ENCODE data around the gene AGXT2.

Gene AGXT2, protein sequence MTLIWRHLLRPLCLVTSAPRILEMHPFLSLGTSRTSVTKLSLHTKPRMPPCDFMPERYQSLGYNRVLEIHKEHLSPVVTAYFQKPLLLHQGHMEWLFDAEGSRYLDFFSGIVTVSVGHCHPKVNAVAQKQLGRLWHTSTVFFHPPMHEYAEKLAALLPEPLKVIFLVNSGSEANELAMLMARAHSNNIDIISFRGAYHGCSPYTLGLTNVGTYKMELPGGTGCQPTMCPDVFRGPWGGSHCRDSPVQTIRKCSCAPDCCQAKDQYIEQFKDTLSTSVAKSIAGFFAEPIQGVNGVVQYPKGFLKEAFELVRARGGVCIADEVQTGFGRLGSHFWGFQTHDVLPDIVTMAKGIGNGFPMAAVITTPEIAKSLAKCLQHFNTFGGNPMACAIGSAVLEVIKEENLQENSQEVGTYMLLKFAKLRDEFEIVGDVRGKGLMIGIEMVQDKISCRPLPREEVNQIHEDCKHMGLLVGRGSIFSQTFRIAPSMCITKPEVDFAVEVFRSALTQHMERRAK

GRCh38 chr5:35047785-35048404, at the start of gene AGXT2:
Gene AGXT2, minus strand, starts transcription at chr5:35047949. Its CDS starts 57 bp downstream, at chr5:35047892.
- TF ChIP-seq EZH2phosphoT487 (IDR thresholded peaks at IDR 0.05; ENCODE audit: borderline replicate concordance, low read length): no peak
- TF ChIP-seq, protein P1, sequence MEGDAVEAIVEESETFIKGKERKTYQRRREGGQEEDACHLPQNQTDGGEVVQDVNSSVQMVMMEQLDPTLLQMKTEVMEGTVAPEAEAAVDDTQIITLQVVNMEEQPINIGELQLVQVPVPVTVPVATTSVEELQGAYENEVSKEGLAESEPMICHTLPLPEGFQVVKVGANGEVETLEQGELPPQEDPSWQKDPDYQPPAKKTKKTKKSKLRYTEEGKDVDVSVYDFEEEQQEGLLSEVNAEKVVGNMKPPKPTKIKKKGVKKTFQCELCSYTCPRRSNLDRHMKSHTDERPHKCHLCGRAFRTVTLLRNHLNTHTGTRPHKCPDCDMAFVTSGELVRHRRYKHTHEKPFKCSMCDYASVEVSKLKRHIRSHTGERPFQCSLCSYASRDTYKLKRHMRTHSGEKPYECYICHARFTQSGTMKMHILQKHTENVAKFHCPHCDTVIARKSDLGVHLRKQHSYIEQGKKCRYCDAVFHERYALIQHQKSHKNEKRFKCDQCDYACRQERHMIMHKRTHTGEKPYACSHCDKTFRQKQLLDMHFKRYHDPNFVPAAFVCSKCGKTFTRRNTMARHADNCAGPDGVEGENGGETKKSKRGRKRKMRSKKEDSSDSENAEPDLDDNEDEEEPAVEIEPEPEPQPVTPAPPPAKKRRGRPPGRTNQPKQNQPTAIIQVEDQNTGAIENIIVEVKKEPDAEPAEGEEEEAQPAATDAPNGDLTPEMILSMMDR (IDR thresholded peaks at IDR 0.05; ENCODE audit: low read depth, low read length, poor library complexity, severe bottlenecking): no peak
- Histone ChIP-seq H4K20me1 (ENCODE audit: control insufficient read depth, insufficient read depth, low read depth, low read length) (no peaks in the 10 kb centered on the region), H3K9me2 (replicated peaks; ENCODE audit: control insufficient read depth, low read length) (no peaks in the 10 kb centered on the region), H3K4me3 (ENCODE audit: low read length) (no peak within 1 kb of the TSS), H3K4me1 (ENCODE audit: control insufficient read depth, low read length) (no peaks in the 10 kb centered on the region), H3K4me2 (ENCODE audit: low read length) (no peak within 1 kb of the TSS), H3K27me3 (ENCODE audit: control insufficient read depth, low read length) (no peaks in the 10 kb centered on the region), H3F3A (ENCODE audit: control insufficient read depth, insufficient read depth) (no peaks in the 10 kb centered on the region), H3K9me3 (ENCODE audit: control insufficient read depth, insufficient read depth, low read length) (no peaks in the 10 kb centered on the region), H3K36me3 (ENCODE audit: control insufficient read depth, low read length) (no peaks in the 10 kb centered on the region), H3K79me2 (ENCODE audit: control insufficient read depth, low read length) (no peaks in the 10 kb centered on the region), H3K27ac (ENCODE audit: low read depth, low read length) (no peak within 1 kb of the TSS)

GRCh38 chr5:35096932-35097331, 49.2 kb upstream of the AGXT2 start:
- H4K20me1 ChIP-seq (ENCODE audit: control insufficient read depth, insufficient read depth, low read depth, low read length): no peaks in the 10 kb centered on the region
- no peaks in the 10 kb centered on the region for H3K9me2 ChIP-seq (replicated peaks; ENCODE audit: control insufficient read depth, low read length)
- no peak overlapping the region for H3K27ac ChIP-seq (ENCODE audit: low read depth, low read length)
- no peaks in the 10 kb centered on the region for H3K27me3 ChIP-seq (ENCODE audit: control insufficient read depth, low read length)
- no peaks in the 10 kb centered on the region for H3K36me3 ChIP-seq (ENCODE audit: control insufficient read depth, low read length)
- H3K4me1 ChIP-seq (ENCODE audit: control insufficient read depth, low read length): no peaks in the 10 kb centered on the region
- H3F3A ChIP-seq (ENCODE audit: control insufficient read depth, insufficient read depth): no peaks in the 10 kb centered on the region
- no peaks in the 10 kb centered on the region for H3K9me3 ChIP-seq (ENCODE audit: control insufficient read depth, insufficient read depth, low read length)
- TF ChIP-seq, protein P1 (IDR thresholded peaks at IDR 0.05; ENCODE audit: low read depth, low read length, poor library complexity, severe bottlenecking): no peak
- no peak for TF ChIP-seq EZH2phosphoT487 (IDR thresholded peaks at IDR 0.05; ENCODE audit: borderline replicate concordance, low read length)
- no peaks in the 10 kb centered on the region for H3K79me2 ChIP-seq (ENCODE audit: control insufficient read depth, low read length)
- H3K4me3 ChIP-seq (ENCODE audit: low read length): no peak overlapping the region
- no peak overlapping the region for H3K4me2 ChIP-seq (ENCODE audit: low read length)

GRCh38 chr5:35096216-35096615, 48.5 kb upstream of the AGXT2 start:
- TF ChIP-seq, protein P1 (IDR thresholded peaks at IDR 0.05; ENCODE audit: low read depth, low read length, poor library complexity, severe bottlenecking): no peak
- TF ChIP-seq EZH2phosphoT487 (IDR thresholded peaks at IDR 0.05; ENCODE audit: borderline replicate concordance, low read length): no peak
- H3K27ac ChIP-seq (ENCODE audit: low read depth, low read length): no peak overlapping the region
- H3K27me3 ChIP-seq (ENCODE audit: control insufficient read depth, low read length): no peaks in the 10 kb centered on the region

More at GRCh38 chr5:35096216-35096615, 48.5 kb upstream of the AGXT2 start:
- no peaks in the 10 kb centered on the region for H3K9me3 ChIP-seq (ENCODE audit: control insufficient read depth, insufficient read depth, low read length)
- H3F3A ChIP-seq (ENCODE audit: control insufficient read depth, insufficient read depth): no peaks in the 10 kb centered on the region
- H3K9me2 ChIP-seq (replicated peaks; ENCODE audit: control insufficient read depth, low read length): no peaks in the 10 kb centered on the region
- H3K4me2 ChIP-seq (ENCODE audit: low read length): no peak overlapping the region
- H4K20me1 ChIP-seq (ENCODE audit: control insufficient read depth, insufficient read depth, low read depth, low read length): no peaks in the 10 kb centered on the region
- no peak overlapping the region for H3K4me3 ChIP-seq (ENCODE audit: low read length)
- no peaks in the 10 kb centered on the region for H3K36me3 ChIP-seq (ENCODE audit: control insufficient read depth, low read length)
- no peaks in the 10 kb centered on the region for H3K4me1 ChIP-seq (ENCODE audit: control insufficient read depth, low read length)
- H3K79me2 ChIP-seq (ENCODE audit: control insufficient read depth, low read length): no peaks in the 10 kb centered on the region
